GM12878 (cell line): ENCODE results near the gene SVIP.

Experiments
- CREB1 ChIP-seq: IDR thresholded peaks from 2 replicates; pipeline ENCODE4 v1.6.1; 2012; ENCODE audit warnings: low read depth, mild to moderate bottlenecking, inconsistent platforms
- CTCF ChIP-seq, 3 experiments: IDR thresholded peaks in 2 of 3; conservative IDR thresholded peaks in 1 of 3; 2 replicates each; pipeline ENCODE4 v1.5.1; 2011; ENCODE audit warnings: low read depth in 3 of 3, low read length in 3 of 3, mild to moderate bottlenecking in 3 of 3, control low read depth in 2 of 3, moderate library complexity in 2 of 3, inconsistent platforms in 1 of 3, mixed read lengths in 1 of 3; ENCODE audit not compliant: control insufficient read depth in 2 of 3, insufficient read depth in 1 of 3; ENCODE audit errors: extremely low read depth in 1 of 3
- GABPA ChIP-seq: IDR thresholded peaks from 2 replicates; pipeline ENCODE4 v1.6.1; 2014; ENCODE audit warnings: antibody characterized with exemption, low read depth, mild to moderate bottlenecking, inconsistent platforms
- NR2C2 ChIP-seq: IDR thresholded peaks from 2 replicates; pipeline ENCODE4 v1.6.1; 2011; ENCODE audit warnings: borderline replicate concordance, low read depth; ENCODE audit not compliant: control insufficient read depth, insufficient read length
- NR2F1 ChIP-seq: fragments of 450-650 bp; conservative IDR thresholded peaks from 2 replicates; pipeline ENCODE4 v1.6.1; 2017; ENCODE audit warnings: mild to moderate bottlenecking
- PML ChIP-seq: IDR thresholded peaks from 2 replicates; pipeline ENCODE4 v1.6.1; 2012; ENCODE audit warnings: low read length, inconsistent platforms
- POLR2A ChIP-seq: IDR thresholded peaks from 2 replicates; pipeline ENCODE4 v1.6.1; 2011; ENCODE audit warnings: low read depth, mild to moderate bottlenecking, low read length
- POLR2AphosphoS2 ChIP-seq: IDR thresholded peaks from 2 replicates; pipeline ENCODE4 v1.6.1; 2011; ENCODE audit warnings: low read depth, mild to moderate bottlenecking, low read length, improper control_type of control experiment, moderate library complexity
- PRDM15 ChIP-seq: fragments of 450-650 bp; formaldehyde crosslinking; IDR thresholded peaks from 2 replicates; pipeline ENCODE4 v1.4.0; 2020; ENCODE audit warnings: mild to moderate bottlenecking, moderate library complexity
- RAD21 ChIP-seq: IDR thresholded peaks from 2 replicates; pipeline ENCODE4 v1.6.1; 2011; ENCODE audit warnings: mild to moderate bottlenecking, low read depth, low read length, moderate library complexity; ENCODE audit not compliant: insufficient read depth
- SIX5 ChIP-seq: IDR thresholded peaks from 2 replicates; pipeline ENCODE4 v1.6.1; 2011; ENCODE audit warnings: mild to moderate bottlenecking, low read depth, low read length, moderate library complexity; ENCODE audit not compliant: severe bottlenecking
- USF2 ChIP-seq: IDR thresholded peaks from 2 replicates; pipeline ENCODE4 v1.6.1; 2011; ENCODE audit warnings: low read depth, low read length, improper control_type of control experiment, borderline replicate concordance
- ZNF24 ChIP-seq: fragments of 450-650 bp; IDR thresholded peaks from 2 replicates; pipeline ENCODE4 v1.6.1; 2017; ENCODE audit warnings: antibody characterized with exemption, mild to moderate bottlenecking
- ZNF274 ChIP-seq: IDR thresholded peaks from one replicate; pipeline ENCODE4 v1.8.0; 2011; ENCODE audit not compliant: insufficient read length, insufficient read depth

- TF ChIP-seq NR2F1 (no peak), CREB1 (no peak), RAD21 (no peak), CTCF (IDR thresholded peaks at IDR 0.05 in 2 of 3, conservative IDR thresholded peaks at IDR 0.05 in 1 of 3; ENCODE audit: control insufficient read depth in 2 of 3, extremely low read depth in 1 of 3, insufficient read depth in 1 of 3, low read depth in 3 of 3, low read length in 3 of 3) (no peak), POLR2A (no peak), ZNF24 (no peak), NR2C2 (no peak), POLR2AphosphoS2 (no peak), SIX5 (no peak), PML (no peak), USF2 (no peak), PRDM15 (no peak), GABPA (no peak), ZNF274 (no peak)
Measured at GRCh38 chr11:22795914-22796313, 33.7 kb downstream of the SVIP start.
